HG03521 (cell line): Measurements from ENCODE around the gene SLC26A4.

Experiments
- ATAC-seq: cut with Tn5 transposase; IDR thresholded peaks from one replicate; pipeline ENCODE4 v1.9.1; 2021; ENCODE audit warnings: mild to moderate bottlenecking, moderate library complexity; ENCODE audit not compliant: unreplicated experiment

SLC26A4 gene

GRCh38 chr7:107743567-107744344 is 83.1 kb downstream of the SLC26A4 start, which contains the start of gene CBLL1:
TSS of gene CBLL1 (plus strand) at chr7:107744142. CDS start at chr7:107744164, 22 bp downstream.
- peak; percentile 88 for ATAC-seq

GRCh38 chr7:107744345-107744750 is 83.7 kb downstream of the SLC26A4 start:
- ATAC-seq: peak; percentile 27

GRCh38 chr7:107746006-107746405 is 85.4 kb downstream of the SLC26A4 start:
- no peak for ATAC-seq

- no peak for ATAC-seq
These were observed 90.5 kb downstream of the SLC26A4 start for GRCh38 chr7:107751113-107751512.

GRCh38 chr7:107754642-107755041 is 94.0 kb downstream of the SLC26A4 start:
- ATAC-seq: no peak

GRCh38 chr7:107758667-107759066 is 98.0 kb downstream of the SLC26A4 start:
- ATAC-seq: no peak

GRCh38 chr7:107767391-107767790 is 106.8 kb downstream of the SLC26A4 start:
- no peak for ATAC-seq
